Measurements from ENCODE around the gene GRIP2. TPM values are rescaled to one million over a fixed set of nuclear protein-coding genes. Genes with fewer than 3 reads are reported as not detected.

GRIP2 gene
- total and polyA plus RNA-seq, 7 donors = under 0.01 to 1.7 (median 0.68) TPM

GRCh38 chr3:14494279-14494972 lies 45.7 kb downstream of the GRIP2 start:
- no peak for DNase-seq
- WGBS, 2 donors = 89 to 92% methylated on average over 17 of the region's 17 CpGs
- no peak for TF ChIP-seq EP300 (IDR thresholded peaks at IDR 0.05)
- no peak for TF ChIP-seq POLR2AphosphoS5 (IDR thresholded peaks at IDR 0.05)
- no peak for TF ChIP-seq POLR2A (IDR thresholded peaks at IDR 0.05)
- TF ChIP-seq CTCF (IDR thresholded peaks at IDR 0.05) = no peak
- no peaks in the 10 kb centered on the region for H3K36me3 ChIP-seq
- H3K4me3 ChIP-seq = no peak overlapping the region
- no peaks in the 10 kb centered on the region for H3K9me3 ChIP-seq
- H3K27me3 ChIP-seq = no peaks in the 10 kb centered on the region
- H3K27ac ChIP-seq = no peak overlapping the region
- no peaks in the 10 kb centered on the region for H3K4me1 ChIP-seq
- intact Hi-C loops (cut with DNase I) = no loop called here

- Histone ChIP-seq H3K36me3 (no peaks in the 10 kb centered on the region), H3K27me3 (no peaks in the 10 kb centered on the region), H3K9me3 (no peaks in the 10 kb centered on the region), H3K27ac (no peak overlapping the region), H3K4me3 (no peak overlapping the region), H3K4me1 (no peaks in the 10 kb centered on the region)
- no peak for DNase-seq
- intact Hi-C loops (cut with DNase I) = no loop called here
- TF ChIP-seq POLR2AphosphoS5 (IDR thresholded peaks at IDR 0.05) = no peak
- no peak for TF ChIP-seq POLR2A (IDR thresholded peaks at IDR 0.05)
- TF ChIP-seq EP300 (IDR thresholded peaks at IDR 0.05) = no peak
- no peak for TF ChIP-seq CTCF (IDR thresholded peaks at IDR 0.05)
- 91 to 93% methylated on average over 31 of the region's 31 CpGs for WGBS, 2 donors
Observed at GRCh38 chr3:14492948-14493881, 46.9 kb downstream of the GRIP2 start.

- no peak overlapping the region for H3K27ac ChIP-seq
- no peaks in the 10 kb centered on the region for H3K36me3 ChIP-seq
- no peak for TF ChIP-seq POLR2AphosphoS5 (IDR thresholded peaks at IDR 0.05)
- TF ChIP-seq EP300 (IDR thresholded peaks at IDR 0.05) = no peak
- TF ChIP-seq POLR2A (IDR thresholded peaks at IDR 0.05) = no peak
- TF ChIP-seq CTCF (IDR thresholded peaks at IDR 0.05) = no peak
- no peak for DNase-seq
- H3K27me3 ChIP-seq = no peaks in the 10 kb centered on the region
- intact Hi-C loops (cut with DNase I) = no loop called here
- no peaks in the 10 kb centered on the region for H3K4me1 ChIP-seq
- no peak overlapping the region for H3K4me3 ChIP-seq
- no peaks in the 10 kb centered on the region for H3K9me3 ChIP-seq
- 89 to 91% methylated on average over 17 of the region's 17 CpGs for WGBS, 2 donors
Observed at GRCh38 chr3:14491396-14492190, 48.5 kb downstream of the GRIP2 start.

GRCh38 chr3:14490831-14491230 lies 49.3 kb downstream of the GRIP2 start:
- intact Hi-C loops (cut with DNase I) = no loop called here
- no peak overlapping the region for H3K27ac ChIP-seq
- H3K4me3 ChIP-seq = no peak overlapping the region
- H3K9me3 ChIP-seq = no peaks in the 10 kb centered on the region
- no peaks in the 10 kb centered on the region for H3K4me1 ChIP-seq
- TF ChIP-seq EP300 (IDR thresholded peaks at IDR 0.05) (no peak), POLR2A (IDR thresholded peaks at IDR 0.05) (no peak), CTCF (IDR thresholded peaks at IDR 0.05) (no peak), POLR2AphosphoS5 (IDR thresholded peaks at IDR 0.05) (no peak)
- no peaks in the 10 kb centered on the region for H3K27me3 ChIP-seq
- H3K36me3 ChIP-seq = no peaks in the 10 kb centered on the region
- 93 to 96% methylated on average over 2 of the region's 2 CpGs for WGBS, 2 donors
- DNase-seq = no peak
